ENCODE data around the gene LGR4. TPM values are rescaled to one million over a fixed set of nuclear protein-coding genes. Genes with fewer than 3 reads are reported as not detected.

Gene LGR4
- total and polyA plus RNA-seq, 2 of the 13 experiments (the other 11 are each of a cell fraction or from before 2014, with no cell fraction given): 42.1 to 68.7 TPM

DNA sequence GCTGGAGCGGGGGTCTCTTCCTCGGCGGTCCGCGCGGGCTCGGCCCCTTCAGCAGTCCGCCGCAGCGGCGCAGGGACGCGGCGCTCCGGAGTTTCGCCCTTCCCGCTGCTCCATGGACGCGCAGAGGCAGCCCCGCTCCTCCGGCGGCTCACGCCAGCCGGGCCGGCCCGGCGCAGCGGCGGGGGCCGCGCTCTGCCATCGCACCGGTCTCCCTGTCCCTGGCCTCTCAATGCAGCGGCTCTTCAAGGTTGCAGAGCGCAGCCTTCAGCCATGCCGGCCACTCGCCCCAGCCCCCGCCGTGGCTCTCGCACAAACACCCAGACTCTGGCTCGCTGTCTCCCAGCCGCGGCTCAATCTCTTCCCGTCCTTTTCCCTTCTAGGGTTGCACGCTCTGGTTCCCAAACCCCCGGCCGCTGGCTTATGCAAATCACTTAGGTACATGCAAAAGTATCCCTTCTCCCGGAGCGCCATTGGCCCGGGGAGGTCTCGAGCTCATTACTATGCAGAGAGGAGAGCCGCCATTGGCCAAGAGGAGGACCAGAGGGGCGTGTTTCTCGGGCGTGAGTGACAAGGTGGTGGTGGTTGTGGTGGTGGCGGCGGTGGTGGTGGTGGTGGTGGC, at the start of gene LGR4 (continued):
- TF ChIP-seq HOXA3 (CRISPR knock-in tag; IDR thresholded peaks at IDR 0.05) (peak; percentile 56), KDM5B (CRISPR knock-in tag; IDR thresholded peaks at IDR 0.05; ENCODE audit: borderline replicate concordance) (peak; percentile 79; the same call in 1 of the 2 replicates), GATAD2A (CRISPR knock-in tag; IDR thresholded peaks at IDR 0.05) (no peak), MED8 (CRISPR knock-in tag; IDR thresholded peaks at IDR 0.05; ENCODE audit: insufficient replicate concordance) (peak; percentile 40), ZBTB7B (CRISPR knock-in tag; IDR thresholded peaks at IDR 0.05) (0 out of 2 replicates have a peak, but pooled peaks have one; percentile 27), ESRRA (CRISPR knock-in tag; IDR thresholded peaks at IDR 0.05; ENCODE audit: low read depth) (no peak), ZIK1 (CRISPR knock-in tag; IDR thresholded peaks at IDR 0.05; ENCODE audit: borderline replicate concordance, low read depth) (no peak; the same call in 1 of the 2 replicates), CEBPB (IDR thresholded peaks at IDR 0.05; ENCODE audit: borderline replicate concordance, low read depth, low read length) (no peak), DRAP1 (CRISPR knock-in tag; IDR thresholded peaks at IDR 0.05) (peak; percentile 90), ZNF674 (CRISPR knock-in tag; IDR thresholded peaks at IDR 0.05; ENCODE audit: low read depth) (peak; percentile 79; the same call in 1 of the 2 replicates), ZNF3 (CRISPR knock-in tag; IDR thresholded peaks at IDR 0.05) (no peak), ZMYM3 (CRISPR knock-in tag; IDR thresholded peaks at IDR 0.05) (no peak), HMGXB4 (CRISPR knock-in tag; IDR thresholded peaks at IDR 0.05; ENCODE audit: borderline replicate concordance in 1 of 2, low read depth in 1 of 2) (peak; percentile 40 to 44; a peak in 2 of 4 replicates), AHR (CRISPR knock-in tag; IDR thresholded peaks at IDR 0.05) (no peak), KDM2A (CRISPR knock-in tag; IDR thresholded peaks at IDR 0.05; ENCODE audit: borderline replicate concordance, low read depth) (peak; percentile 70), YEATS2 (CRISPR knock-in tag; IDR thresholded peaks at IDR 0.05; ENCODE audit: borderline replicate concordance) (no peak), ZBTB37 (CRISPR knock-in tag; IDR thresholded peaks at IDR 0.05) (peak; percentile 92; the same call in 1 of the 2 replicates), FOXA3 (CRISPR knock-in tag; IDR thresholded peaks at IDR 0.05) (0 out of 2 replicates have a peak, but pooled peaks have one; percentile 8), IKZF5 (CRISPR knock-in tag; IDR thresholded peaks at IDR 0.05) (peak; percentile 25; the same call in 1 of the 2 replicates), KDM5A (IDR thresholded peaks at IDR 0.05; ENCODE audit: borderline replicate concordance, low read length) (no peak; the same call in 1 of the 2 replicates), ZNF549 (CRISPR knock-in tag; IDR thresholded peaks at IDR 0.05) (no peak), ZNF547 (CRISPR knock-in tag; IDR thresholded peaks at IDR 0.05) (no peak)

Measured in HepG2 (cell line).